ENCODE data around the gene PIK3C2G. TPM values are rescaled to one million over a fixed set of nuclear protein-coding genes. Genes with fewer than 3 reads are reported as not detected.

The PIK3C2G gene
- total and polyA plus RNA-seq, 2 donors from 2014 or later: 4.4 to 5.8 TPM

- H3K9ac ChIP-seq (ENCODE audit: low read length in 3 of 3): no peak overlapping the region
- DNase-seq (peak in 1 of 5 donors; percentile 14), FAIRE-seq (peak; percentile 82)
- H3K9me3 ChIP-seq (ENCODE audit: control insufficient read depth in 2 of 3, insufficient read depth in 1 of 3, low read length in 3 of 3): no peaks in the 10 kb centered on the region
- peaks cover 0 to 3% (median 0%) of the 10 kb centered on the region in 3 donors for H3K4me1 ChIP-seq (ENCODE audit: control insufficient read depth in 2 of 3, insufficient read depth in 2 of 3, low read depth in 1 of 3, low read length in 3 of 3)
- TF ChIP-seq CTCF (IDR thresholded peaks at IDR 0.05; ENCODE audit: borderline replicate concordance, extremely low read depth, insufficient read depth): no peak
- H3K27me3 ChIP-seq (ENCODE audit: control insufficient read depth, insufficient read depth, low read length): no peaks in the 10 kb centered on the region
- no peaks in the 10 kb centered on the region for H3K36me3 ChIP-seq (ENCODE audit: control insufficient read depth in 2 of 3, insufficient read depth in 3 of 3, low read length in 3 of 3)
- peak overlapping the region in 1 of 3 donors; percentile 32 for H3K4me3 ChIP-seq (ENCODE audit: low read length in 3 of 3)
- no peak overlapping the region for H3K27ac ChIP-seq (ENCODE audit: low read depth in 2 of 2, low read length in 2 of 2)
- intact Hi-C loops (cut with DNase I): no loop called here
Measured at GRCh38 chr12:18389820-18390219, 128.5 kb downstream of the PIK3C2G start.

DNA sequence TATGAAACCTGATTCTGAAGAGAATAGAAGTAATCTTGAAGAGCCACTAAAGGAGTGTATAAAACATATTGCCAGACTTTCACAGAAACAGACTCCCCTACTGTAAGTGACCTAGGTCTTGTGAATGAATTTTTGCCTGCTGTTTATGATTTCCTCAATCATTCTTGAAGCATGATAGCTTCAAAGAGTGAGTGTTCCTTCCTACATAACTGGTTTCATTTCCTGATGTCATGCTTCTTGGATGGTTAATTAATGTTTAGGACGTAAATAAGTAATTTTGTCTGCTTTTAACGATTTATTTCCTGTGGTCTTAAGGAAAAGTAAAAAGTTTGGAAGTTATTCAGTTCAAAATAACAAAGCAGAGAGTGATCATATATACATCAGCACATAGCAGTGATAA lies 129.8 kb downstream of the PIK3C2G start:
- Histone ChIP-seq H3K4me3 (ENCODE audit: low read length in 3 of 3) (peak overlapping the region in 1 of 3 donors; percentile 11), H3K9me3 (ENCODE audit: control insufficient read depth in 2 of 3, insufficient read depth in 1 of 3, low read length in 3 of 3) (no peaks in the 10 kb centered on the region), H3K4me1 (ENCODE audit: control insufficient read depth in 2 of 3, insufficient read depth in 2 of 3, low read depth in 1 of 3, low read length in 3 of 3) (peaks cover 0 to 3% (median 0%) of the 10 kb centered on the region in 3 donors), H3K27me3 (ENCODE audit: control insufficient read depth, insufficient read depth, low read length) (no peaks in the 10 kb centered on the region), H3K36me3 (ENCODE audit: control insufficient read depth in 2 of 3, insufficient read depth in 3 of 3, low read length in 3 of 3) (no peaks in the 10 kb centered on the region), H3K9ac (ENCODE audit: low read length in 3 of 3) (no peak overlapping the region), H3K27ac (ENCODE audit: low read depth in 2 of 2, low read length in 2 of 2) (no peak overlapping the region)
- intact Hi-C loops (cut with DNase I): no loop called here
- TF ChIP-seq CTCF (IDR thresholded peaks at IDR 0.05; ENCODE audit: borderline replicate concordance, extremely low read depth, insufficient read depth): no peak
- FAIRE-seq (no peak), DNase-seq (peak in 2 of 5 donors; percentile 55 to 59)

GRCh38 chr12:18394742-18395141 lies 133.4 kb downstream of the PIK3C2G start:
- Histone ChIP-seq H3K27ac (ENCODE audit: low read depth in 2 of 2, low read length in 2 of 2) (no peak overlapping the region), H3K9me3 (ENCODE audit: control insufficient read depth in 2 of 3, insufficient read depth in 1 of 3, low read length in 3 of 3) (no peaks in the 10 kb centered on the region), H3K36me3 (ENCODE audit: control insufficient read depth in 2 of 3, insufficient read depth in 3 of 3, low read length in 3 of 3) (no peaks in the 10 kb centered on the region), H3K9ac (ENCODE audit: low read length in 3 of 3) (no peak overlapping the region), H3K27me3 (ENCODE audit: control insufficient read depth, insufficient read depth, low read length) (no peaks in the 10 kb centered on the region), H3K4me1 (ENCODE audit: control insufficient read depth in 2 of 3, insufficient read depth in 2 of 3, low read depth in 1 of 3, low read length in 3 of 3) (peaks cover 0 to 3% (median 0%) of the 10 kb centered on the region in 3 donors), H3K4me3 (ENCODE audit: low read length in 3 of 3) (no peak overlapping the region)
- DNase-seq (no peak), FAIRE-seq (no peak)
- intact Hi-C loops (cut with DNase I): no loop called here
- TF ChIP-seq CTCF (IDR thresholded peaks at IDR 0.05; ENCODE audit: borderline replicate concordance, extremely low read depth, insufficient read depth): no peak

DNA sequence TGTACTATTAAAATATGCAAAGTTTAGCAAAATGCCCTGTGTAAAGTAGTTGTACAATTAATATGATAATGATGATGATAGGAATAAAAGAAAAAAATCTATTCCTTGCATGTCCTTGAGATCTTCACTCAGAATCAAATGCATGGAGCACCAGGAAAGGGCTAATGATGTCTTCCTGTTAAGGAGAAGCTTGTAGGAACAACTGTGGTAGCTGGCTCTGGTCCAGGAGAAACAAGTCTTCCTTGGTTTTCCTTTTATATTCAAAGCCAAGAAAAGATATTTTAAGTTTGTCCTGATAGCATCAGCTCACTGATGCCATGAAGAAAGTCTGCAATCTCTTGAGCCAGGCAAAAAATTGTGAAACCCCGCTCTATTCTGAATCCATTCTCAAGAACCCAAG lies 138.9 kb downstream of the PIK3C2G start:
- FAIRE-seq (no peak), DNase-seq (peak in 1 of 5 donors; percentile 30)
- intact Hi-C loops (cut with DNase I): no loop called here
- Histone ChIP-seq H3K36me3 (ENCODE audit: control insufficient read depth in 2 of 3, insufficient read depth in 3 of 3, low read length in 3 of 3) (no peaks in the 10 kb centered on the region), H3K27ac (ENCODE audit: low read depth in 2 of 2, low read length in 2 of 2) (no peak overlapping the region), H3K27me3 (ENCODE audit: control insufficient read depth, insufficient read depth, low read length) (no peaks in the 10 kb centered on the region), H3K9me3 (ENCODE audit: control insufficient read depth in 2 of 3, insufficient read depth in 1 of 3, low read length in 3 of 3) (no peaks in the 10 kb centered on the region), H3K9ac (ENCODE audit: low read length in 3 of 3) (no peak overlapping the region), H3K4me3 (ENCODE audit: low read length in 3 of 3) (no peak overlapping the region), H3K4me1 (ENCODE audit: control insufficient read depth in 2 of 3, insufficient read depth in 2 of 3, low read depth in 1 of 3, low read length in 3 of 3) (no peaks in the 10 kb centered on the region)
- TF ChIP-seq CTCF (IDR thresholded peaks at IDR 0.05; ENCODE audit: borderline replicate concordance, extremely low read depth, insufficient read depth): no peak

Measured in kidney (tissue), 14 donors.